SK-N-SH treated with all-trans-retinoic acid at 6 μM for 48 hours (cell line): ENCODE measurements around the gene IFI44L.

Experiments
- ATAC-seq: fragments of 200-7000 bp; cut with Tn5 transposase; 3 replicates; pipeline ENCODE4 v1.9.1; 2020; ENCODE audit warnings: mild to moderate bottlenecking, moderate library complexity
- ARNTL ChIP-seq: fragments of 450-650 bp; formaldehyde crosslinking; IDR thresholded peaks from 2 replicates; pipeline ENCODE4 v1.5.0; 2020; ENCODE audit warnings: low read depth, mild to moderate bottlenecking, moderate library complexity, borderline replicate concordance
- BACH2 ChIP-seq: fragments of 250-450 bp; sonication (Bioruptor Pico); IDR thresholded peaks from 2 replicates; pipeline ENCODE4 v1.9.0; 2021; ENCODE audit warnings: mild to moderate bottlenecking, borderline replicate concordance
- CREB5 ChIP-seq: fragments of 250-450 bp; sonication (Bioruptor Pico); IDR thresholded peaks from 2 replicates; pipeline ENCODE4 v1.5.1; 2020; ENCODE audit warnings: low read depth, mild to moderate bottlenecking, moderate library complexity
- CSDC2 ChIP-seq: fragments of 250-450 bp; sonication (Bioruptor Pico); IDR thresholded peaks from 2 replicates; pipeline ENCODE4 v1.5.0; 2020; ENCODE audit warnings: mild to moderate bottlenecking, moderate library complexity
- CSRNP3 ChIP-seq: fragments of 250-450 bp; sonication (Bioruptor Pico); IDR thresholded peaks from 2 replicates; pipeline ENCODE4 v1.5.1; 2021; ENCODE audit warnings: mild to moderate bottlenecking, moderate library complexity
- GLIS3 ChIP-seq: fragments of 250-450 bp; sonication (Bioruptor Pico); IDR thresholded peaks from 2 replicates; pipeline ENCODE4 v1.5.0; 2020; ENCODE audit warnings: mild to moderate bottlenecking, moderate library complexity
- ISL1 ChIP-seq: fragments of 250-450 bp; sonication (Bioruptor Pico); IDR thresholded peaks from 2 replicates; pipeline ENCODE4 v2.1.2; 2022; ENCODE audit warnings: mild to moderate bottlenecking, moderate library complexity
- OSR1 ChIP-seq: fragments of 250-450 bp; sonication (Bioruptor Pico); IDR thresholded peaks from 2 replicates; pipeline ENCODE4 v1.8.0; 2022; ENCODE audit warnings: moderate library complexity, mild to moderate bottlenecking, inconsistent platforms
- PPARA ChIP-seq: fragments of 250-450 bp; sonication (Bioruptor Pico); IDR thresholded peaks from 2 replicates; pipeline ENCODE4 v1.5.0; 2020; ENCODE audit warnings: mild to moderate bottlenecking, borderline replicate concordance
- RARB ChIP-seq: fragments of 250-450 bp; sonication (Bioruptor Pico); IDR thresholded peaks from 2 replicates; pipeline ENCODE4 v1.8.0; 2021; ENCODE audit warnings: mild to moderate bottlenecking, moderate library complexity
- SNAI2 ChIP-seq: fragments of 250-450 bp; sonication (Bioruptor Pico); IDR thresholded peaks from 2 replicates; pipeline ENCODE4 v1.5.0; 2020; ENCODE audit warnings: mild to moderate bottlenecking, moderate library complexity
- TCF4 ChIP-seq: fragments of 250-450 bp; sonication (Bioruptor Pico); IDR thresholded peaks from 2 replicates; pipeline ENCODE4 v1.8.0; 2021; ENCODE audit warnings: mild to moderate bottlenecking, moderate library complexity, borderline replicate concordance
- TOX ChIP-seq: fragments of 250-450 bp; sonication (Bioruptor Pico); IDR thresholded peaks from 2 replicates; pipeline ENCODE4 v1.8.0; 2021; ENCODE audit warnings: mild to moderate bottlenecking, moderate library complexity, borderline replicate concordance
- ZFP3 ChIP-seq: fragments of 250-450 bp; sonication (Bioruptor Pico); IDR thresholded peaks from 2 replicates; pipeline ENCODE4 v1.5.0; 2020; ENCODE audit warnings: mild to moderate bottlenecking, moderate library complexity
- ZFP30 ChIP-seq: fragments of 450-650 bp; formaldehyde crosslinking; IDR thresholded peaks from 2 replicates; pipeline ENCODE4 v1.5.0; 2022; ENCODE audit warnings: mild to moderate bottlenecking, moderate library complexity
- ZNF565 ChIP-seq: fragments of 450-650 bp; formaldehyde crosslinking; conservative IDR thresholded peaks from 2 replicates; pipeline ENCODE4 v1.5.0; 2020; ENCODE audit warnings: low read depth, mild to moderate bottlenecking, moderate library complexity
- ZNF70 ChIP-seq: fragments of 450-650 bp; formaldehyde crosslinking; IDR thresholded peaks from 2 replicates; pipeline ENCODE4 v1.5.0; 2020; ENCODE audit warnings: mild to moderate bottlenecking, moderate library complexity
- ZNF8 ChIP-seq: fragments of 450-650 bp; formaldehyde crosslinking; IDR thresholded peaks from 2 replicates; pipeline ENCODE4 v1.5.0; 2020; ENCODE audit warnings: mild to moderate bottlenecking, moderate library complexity
- TF ChIP-seq, protein P1 (sequence below): fragments of 250-450 bp; sonication (Bioruptor Pico); IDR thresholded peaks from 2 replicates; pipeline ENCODE4 v1.8.0; 2020; ENCODE audit warnings: mild to moderate bottlenecking, moderate library complexity, borderline replicate concordance
- TF ChIP-seq, protein P2 (sequence below): fragments of 250-450 bp; sonication (Bioruptor Pico); IDR thresholded peaks from 2 replicates; pipeline ENCODE4 v1.5.0; 2020; ENCODE audit warnings: mild to moderate bottlenecking, moderate library complexity

The IFI44L gene

DNA sequence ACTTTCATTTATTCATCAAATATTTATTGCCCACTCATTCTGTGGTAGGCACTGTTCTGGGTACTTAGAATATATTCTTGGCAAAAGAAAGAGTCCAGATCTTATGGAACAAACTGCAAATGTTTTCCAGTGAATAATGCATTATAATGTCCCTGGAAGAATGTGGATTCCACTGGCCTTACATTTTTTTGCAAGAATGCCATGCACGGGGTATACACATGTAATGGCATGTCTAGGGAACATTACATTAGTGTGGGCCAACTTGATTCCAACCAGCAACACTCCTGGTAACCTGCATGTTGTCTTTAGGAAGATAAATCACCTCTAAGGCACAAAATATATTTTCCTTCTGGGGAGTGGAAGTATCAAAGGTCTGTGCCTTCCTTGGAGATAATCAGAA is 33.0 kb upstream of the IFI44L start:
- no peak; the same call in 2 of the 3 replicates for ATAC-seq
- TF ChIP-seq CSRNP3 (CRISPR knock-in tag) (no peak), SNAI2 (CRISPR knock-in tag) (no peak), OSR1 (no peak), ZNF565 (CRISPR knock-in tag) (no peak), TOX (no peak)

- TF ChIP-seq TOX: no peak
- TF ChIP-seq PPARA: no peak
- no peak for TF ChIP-seq GLIS3 (CRISPR knock-in tag)
- TF ChIP-seq ISL1 (CRISPR knock-in tag): no peak
- no peak for TF ChIP-seq CREB5 (CRISPR knock-in tag)
- no peak for TF ChIP-seq CSDC2 (CRISPR knock-in tag)
- TF ChIP-seq ARNTL (CRISPR knock-in tag): no peak
- TF ChIP-seq RARB: no peak
- TF ChIP-seq, protein P1, sequence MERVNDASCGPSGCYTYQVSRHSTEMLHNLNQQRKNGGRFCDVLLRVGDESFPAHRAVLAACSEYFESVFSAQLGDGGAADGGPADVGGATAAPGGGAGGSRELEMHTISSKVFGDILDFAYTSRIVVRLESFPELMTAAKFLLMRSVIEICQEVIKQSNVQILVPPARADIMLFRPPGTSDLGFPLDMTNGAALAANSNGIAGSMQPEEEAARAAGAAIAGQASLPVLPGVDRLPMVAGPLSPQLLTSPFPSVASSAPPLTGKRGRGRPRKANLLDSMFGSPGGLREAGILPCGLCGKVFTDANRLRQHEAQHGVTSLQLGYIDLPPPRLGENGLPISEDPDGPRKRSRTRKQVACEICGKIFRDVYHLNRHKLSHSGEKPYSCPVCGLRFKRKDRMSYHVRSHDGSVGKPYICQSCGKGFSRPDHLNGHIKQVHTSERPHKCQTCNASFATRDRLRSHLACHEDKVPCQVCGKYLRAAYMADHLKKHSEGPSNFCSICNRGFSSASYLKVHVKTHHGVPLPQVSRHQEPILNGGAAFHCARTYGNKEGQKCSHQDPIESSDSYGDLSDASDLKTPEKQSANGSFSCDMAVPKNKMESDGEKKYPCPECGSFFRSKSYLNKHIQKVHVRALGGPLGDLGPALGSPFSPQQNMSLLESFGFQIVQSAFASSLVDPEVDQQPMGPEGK: no peak
- TF ChIP-seq, protein P2, sequence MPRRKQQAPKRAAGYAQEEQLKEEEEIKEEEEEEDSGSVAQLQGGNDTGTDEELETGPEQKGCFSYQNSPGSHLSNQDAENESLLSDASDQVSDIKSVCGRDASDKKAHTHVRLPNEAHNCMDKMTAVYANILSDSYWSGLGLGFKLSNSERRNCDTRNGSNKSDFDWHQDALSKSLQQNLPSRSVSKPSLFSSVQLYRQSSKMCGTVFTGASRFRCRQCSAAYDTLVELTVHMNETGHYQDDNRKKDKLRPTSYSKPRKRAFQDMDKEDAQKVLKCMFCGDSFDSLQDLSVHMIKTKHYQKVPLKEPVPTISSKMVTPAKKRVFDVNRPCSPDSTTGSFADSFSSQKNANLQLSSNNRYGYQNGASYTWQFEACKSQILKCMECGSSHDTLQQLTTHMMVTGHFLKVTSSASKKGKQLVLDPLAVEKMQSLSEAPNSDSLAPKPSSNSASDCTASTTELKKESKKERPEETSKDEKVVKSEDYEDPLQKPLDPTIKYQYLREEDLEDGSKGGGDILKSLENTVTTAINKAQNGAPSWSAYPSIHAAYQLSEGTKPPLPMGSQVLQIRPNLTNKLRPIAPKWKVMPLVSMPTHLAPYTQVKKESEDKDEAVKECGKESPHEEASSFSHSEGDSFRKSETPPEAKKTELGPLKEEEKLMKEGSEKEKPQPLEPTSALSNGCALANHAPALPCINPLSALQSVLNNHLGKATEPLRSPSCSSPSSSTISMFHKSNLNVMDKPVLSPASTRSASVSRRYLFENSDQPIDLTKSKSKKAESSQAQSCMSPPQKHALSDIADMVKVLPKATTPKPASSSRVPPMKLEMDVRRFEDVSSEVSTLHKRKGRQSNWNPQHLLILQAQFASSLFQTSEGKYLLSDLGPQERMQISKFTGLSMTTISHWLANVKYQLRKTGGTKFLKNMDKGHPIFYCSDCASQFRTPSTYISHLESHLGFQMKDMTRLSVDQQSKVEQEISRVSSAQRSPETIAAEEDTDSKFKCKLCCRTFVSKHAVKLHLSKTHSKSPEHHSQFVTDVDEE (CRISPR knock-in tag): no peak
- no peak for TF ChIP-seq ZFP3 (CRISPR knock-in tag)
- TF ChIP-seq ZNF8 (CRISPR knock-in tag): no peak
- no peak for TF ChIP-seq BACH2 (CRISPR knock-in tag)
- TF ChIP-seq ZNF70 (CRISPR knock-in tag): no peak
- TF ChIP-seq TCF4 (CRISPR knock-in tag): no peak
- no peak for TF ChIP-seq ZFP30 (CRISPR knock-in tag)
- no peak for TF ChIP-seq SNAI2 (CRISPR knock-in tag)
- no peak for ATAC-seq
These were observed 28.3 kb upstream of the IFI44L start for GRCh38 chr1:78591971-78592370.

DNA sequence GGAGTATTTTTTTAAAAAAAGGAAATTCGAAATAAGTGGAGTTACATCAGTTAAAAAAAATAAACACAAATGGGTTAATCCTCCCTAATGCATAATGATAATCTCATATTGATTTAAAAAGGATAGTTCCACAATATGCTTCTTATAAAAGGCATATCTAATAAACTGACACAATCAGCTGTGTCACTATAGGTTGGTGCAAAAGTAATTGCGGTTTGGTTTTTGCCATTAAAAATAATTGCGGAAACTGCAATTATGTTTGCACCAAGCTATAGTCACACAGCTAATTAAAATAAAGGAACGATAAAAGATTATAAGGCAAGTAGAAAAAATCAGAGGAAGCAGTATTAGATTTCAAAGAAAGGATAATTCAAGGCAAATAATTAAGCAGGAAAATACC is 21.0 kb upstream of the IFI44L start:
- no peak for ATAC-seq

More for the DNA sequence above, 21.0 kb upstream of the IFI44L start:
- TF ChIP-seq TOX (no peak), ZNF8 (CRISPR knock-in tag) (no peak), GLIS3 (CRISPR knock-in tag) (no peak), CSRNP3 (CRISPR knock-in tag) (no peak)
- TF ChIP-seq, protein P1: no peak
